Measurements from ENCODE around the gene MAP3K12.

GRCh38 chr12:53530061-53530460, 30.8 kb upstream of the MAP3K12 start:
- no peak for TF ChIP-seq ZNF317 (CRISPR knock-in tag; IDR thresholded peaks at IDR 0.05)
- no peak for TF ChIP-seq ZNF180 (CRISPR knock-in tag; IDR thresholded peaks at IDR 0.05; ENCODE audit: borderline replicate concordance, low read depth)
- no peak for TF ChIP-seq XRCC5 (optimal IDR thresholded peaks at IDR 0.05; ENCODE audit: low read length)
- TF ChIP-seq CTCF (CRISPR knock-in tag; IDR thresholded peaks at IDR 0.05), result no peak

Measured in HepG2 (cell line).